ENCODE data around the gene CIB1.
"Not testable (repeated sequence)": the region's sequence is repeated elsewhere in the genome, so short reads cannot be mapped to it uniquely, and the experiment has no call there.

The CIB1 gene

GRCh38 chr15:90265271-90266060 is 31.7 kb upstream of the CIB1 start, which contains the start of gene NGRN:
NGRN (plus strand) TSS chr15:90265672; CDS start chr15:90265713, 41 bp downstream.
- Histone ChIP-seq H3K4me3 (IDR thresholded peaks at IDR 0.05; ENCODE audit: insufficient read depth, low read depth, low read length) (peak within 1 kb of the TSS; percentile 36), H4K20me1 (ENCODE audit: insufficient read depth) (0 out of 2 replicates have a peak, but pooled peaks cover 18% of the 10 kb centered on the region), H3K4me1 (ENCODE audit: low read depth, poor library complexity, severe bottlenecking) (peaks cover 37% of the 10 kb centered on the region), H3K27me3 (ENCODE audit: insufficient read depth, low read depth) (no peaks in the 10 kb centered on the region), H3K27ac (peak within 1 kb of the TSS; percentile 69), H3K9ac (peak within 1 kb of the TSS; percentile 86), H3K36me3 (ENCODE audit: insufficient read depth) (no peaks in the 10 kb centered on the region; the same call in 1 of the 2 replicates), H3K79me2 (ENCODE audit: insufficient read depth, low read depth) (peaks cover 40% of the 10 kb centered on the region), H2AFZ (ENCODE audit: low read depth) (peak within 1 kb of the TSS; percentile 86), H3K4me2 (peak within 1 kb of the TSS; percentile 93)
- TF ChIP-seq CTCF (conservative IDR thresholded peaks at IDR 0.05; ENCODE audit: low read depth, low read length) = no peak

- no peak overlapping the region for H3K4me3 ChIP-seq (IDR thresholded peaks at IDR 0.05; ENCODE audit: insufficient read depth, low read depth, low read length)
- TF ChIP-seq CTCF (conservative IDR thresholded peaks at IDR 0.05; ENCODE audit: low read depth, low read length) = no peak
- H3K79me2 ChIP-seq (ENCODE audit: insufficient read depth, low read depth) = peaks cover 32% of the 10 kb centered on the region
- H4K20me1 ChIP-seq (ENCODE audit: insufficient read depth) = 0 out of 2 replicates have a peak, but pooled peaks cover 15% of the 10 kb centered on the region
- peak overlapping the region; percentile 86 for H2AFZ ChIP-seq (ENCODE audit: low read depth)
- no peaks in the 10 kb centered on the region for H3K27me3 ChIP-seq (ENCODE audit: insufficient read depth, low read depth)
- peak overlapping the region; percentile 93 for H3K4me2 ChIP-seq
- peaks cover 43% of the 10 kb centered on the region for H3K4me1 ChIP-seq (ENCODE audit: low read depth, poor library complexity, severe bottlenecking)
- H3K9ac ChIP-seq = peak overlapping the region; percentile 86
- no peaks in the 10 kb centered on the region; the same call in 1 of the 2 replicates for H3K36me3 ChIP-seq (ENCODE audit: insufficient read depth)
- peak overlapping the region; percentile 69 for H3K27ac ChIP-seq
Measured at GRCh38 chr15:90264671-90265070, 30.9 kb upstream of the CIB1 start.

- H3K9ac ChIP-seq = no peak overlapping the region
- no peak overlapping the region for H2AFZ ChIP-seq (ENCODE audit: low read depth)
- H3K79me2 ChIP-seq (ENCODE audit: insufficient read depth, low read depth) = peaks cover 16% of the 10 kb centered on the region
- H3K4me2 ChIP-seq = no peak overlapping the region
- TF ChIP-seq CTCF (conservative IDR thresholded peaks at IDR 0.05; ENCODE audit: low read depth, low read length) = no peak
- H3K4me3 ChIP-seq (IDR thresholded peaks at IDR 0.05; ENCODE audit: insufficient read depth, low read depth, low read length) = no peak overlapping the region
- peaks cover 51% of the 10 kb centered on the region for H3K4me1 ChIP-seq (ENCODE audit: low read depth, poor library complexity, severe bottlenecking)
- H3K27ac ChIP-seq = no peak overlapping the region
- no peaks in the 10 kb centered on the region; the same call in 1 of the 2 replicates for H3K36me3 ChIP-seq (ENCODE audit: insufficient read depth)
- H4K20me1 ChIP-seq (ENCODE audit: insufficient read depth) = 0 out of 2 replicates have a peak, but pooled peaks cover 4% of the 10 kb centered on the region
- no peaks in the 10 kb centered on the region for H3K27me3 ChIP-seq (ENCODE audit: insufficient read depth, low read depth)
Measured at GRCh38 chr15:90262426-90262825, 28.7 kb upstream of the CIB1 start.

GRCh38 chr15:90261811-90262210 is 28.1 kb upstream of the CIB1 start:
- Histone ChIP-seq H3K4me3 (IDR thresholded peaks at IDR 0.05; ENCODE audit: insufficient read depth, low read depth, low read length) (no peak overlapping the region), H3K36me3 (ENCODE audit: insufficient read depth) (no peaks in the 10 kb centered on the region), H3K4me2 (no peak overlapping the region), H3K27ac (no peak overlapping the region), H3K9ac (no peak overlapping the region), H2AFZ (ENCODE audit: low read depth) (no peak overlapping the region), H4K20me1 (ENCODE audit: insufficient read depth) (no peaks in the 10 kb centered on the region), H3K27me3 (ENCODE audit: insufficient read depth, low read depth) (no peaks in the 10 kb centered on the region), H3K4me1 (ENCODE audit: low read depth, poor library complexity, severe bottlenecking) (peaks cover 46% of the 10 kb centered on the region), H3K79me2 (ENCODE audit: insufficient read depth, low read depth) (peaks cover 10% of the 10 kb centered on the region)
- no peak for TF ChIP-seq CTCF (conservative IDR thresholded peaks at IDR 0.05; ENCODE audit: low read depth, low read length)

GRCh38 chr15:90260731-90261130 is 27.0 kb upstream of the CIB1 start:
- not testable (repeated sequence) for H3K4me2 ChIP-seq

More at GRCh38 chr15:90260731-90261130, 27.0 kb upstream of the CIB1 start:
- H3K27ac ChIP-seq; H3K9ac ChIP-seq; H4K20me1 ChIP-seq (ENCODE audit: insufficient read depth); H3K36me3 ChIP-seq (ENCODE audit: insufficient read depth); H3K79me2 ChIP-seq (ENCODE audit: insufficient read depth, low read depth); H3K27me3 ChIP-seq (ENCODE audit: insufficient read depth, low read depth); H2AFZ ChIP-seq (ENCODE audit: low read depth); H3K4me3 ChIP-seq (IDR thresholded peaks at IDR 0.05; ENCODE audit: insufficient read depth, low read depth, low read length): not testable (repeated sequence)
- peaks cover 43% of the 10 kb centered on the region for H3K4me1 ChIP-seq (ENCODE audit: low read depth, poor library complexity, severe bottlenecking)
